Loucy (cell line): ENCODE data around the gene ALKBH3.

Experiments
- EZH2phosphoT487 ChIP-seq: fragments of 200-600 bp; IDR thresholded peaks from 2 replicates; pipeline ENCODE4 v1.6.1; 2018; ENCODE audit warnings: antibody characterized with exemption, mild to moderate bottlenecking, moderate library complexity, borderline replicate concordance
- TF ChIP-seq, protein P1 (sequence below): fragments of 200-600 bp; sonication (generic); conservative IDR thresholded peaks from 2 replicates; pipeline ENCODE4 v1.5.1; 2014; ENCODE audit warnings: mild to moderate bottlenecking, antibody characterized with exemption, low read length

DNA sequence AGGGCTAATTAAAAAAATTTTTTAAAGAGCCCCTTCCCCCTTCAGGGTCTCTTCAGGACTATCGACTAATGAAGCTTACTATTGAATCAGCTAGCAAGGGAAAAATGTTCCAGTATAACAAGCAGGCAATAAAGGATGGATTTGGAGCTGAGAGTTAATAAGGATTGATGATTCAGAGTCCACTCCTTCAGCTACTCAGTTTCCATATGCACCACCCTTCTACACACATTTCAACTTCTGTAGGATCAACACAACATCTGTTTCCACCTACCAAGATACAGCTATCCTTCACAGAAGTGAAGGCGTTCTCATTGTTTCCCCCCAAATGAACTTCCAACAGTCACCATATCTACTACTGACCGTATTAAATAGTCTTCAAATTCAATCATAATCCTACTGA, 6.6 kb upstream of the ALKBH3 start:
- TF ChIP-seq, protein P1, sequence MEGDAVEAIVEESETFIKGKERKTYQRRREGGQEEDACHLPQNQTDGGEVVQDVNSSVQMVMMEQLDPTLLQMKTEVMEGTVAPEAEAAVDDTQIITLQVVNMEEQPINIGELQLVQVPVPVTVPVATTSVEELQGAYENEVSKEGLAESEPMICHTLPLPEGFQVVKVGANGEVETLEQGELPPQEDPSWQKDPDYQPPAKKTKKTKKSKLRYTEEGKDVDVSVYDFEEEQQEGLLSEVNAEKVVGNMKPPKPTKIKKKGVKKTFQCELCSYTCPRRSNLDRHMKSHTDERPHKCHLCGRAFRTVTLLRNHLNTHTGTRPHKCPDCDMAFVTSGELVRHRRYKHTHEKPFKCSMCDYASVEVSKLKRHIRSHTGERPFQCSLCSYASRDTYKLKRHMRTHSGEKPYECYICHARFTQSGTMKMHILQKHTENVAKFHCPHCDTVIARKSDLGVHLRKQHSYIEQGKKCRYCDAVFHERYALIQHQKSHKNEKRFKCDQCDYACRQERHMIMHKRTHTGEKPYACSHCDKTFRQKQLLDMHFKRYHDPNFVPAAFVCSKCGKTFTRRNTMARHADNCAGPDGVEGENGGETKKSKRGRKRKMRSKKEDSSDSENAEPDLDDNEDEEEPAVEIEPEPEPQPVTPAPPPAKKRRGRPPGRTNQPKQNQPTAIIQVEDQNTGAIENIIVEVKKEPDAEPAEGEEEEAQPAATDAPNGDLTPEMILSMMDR: no peak
- TF ChIP-seq EZH2phosphoT487: no peak
